GM20000 (cell line): ENCODE measurements around the gene TMPRSS13.
"Not testable (repeated sequence)": the region's sequence is repeated elsewhere in the genome, so short reads cannot be mapped to it uniquely, and the experiment has no call there.

Source experiments
- DNase-seq: peaks from one replicate; pipeline ENCODE4 v3.0.0; 2012; ENCODE audit warnings: low spot score
- TF ChIP-seq, protein P1 (sequence below): IDR thresholded peaks from 2 replicates; pipeline ENCODE4 v1.5.1; 2012; ENCODE audit warnings: mild to moderate bottlenecking, control low read depth; ENCODE audit errors: extremely low read depth, missing control alignments

The TMPRSS13 gene

DNA sequence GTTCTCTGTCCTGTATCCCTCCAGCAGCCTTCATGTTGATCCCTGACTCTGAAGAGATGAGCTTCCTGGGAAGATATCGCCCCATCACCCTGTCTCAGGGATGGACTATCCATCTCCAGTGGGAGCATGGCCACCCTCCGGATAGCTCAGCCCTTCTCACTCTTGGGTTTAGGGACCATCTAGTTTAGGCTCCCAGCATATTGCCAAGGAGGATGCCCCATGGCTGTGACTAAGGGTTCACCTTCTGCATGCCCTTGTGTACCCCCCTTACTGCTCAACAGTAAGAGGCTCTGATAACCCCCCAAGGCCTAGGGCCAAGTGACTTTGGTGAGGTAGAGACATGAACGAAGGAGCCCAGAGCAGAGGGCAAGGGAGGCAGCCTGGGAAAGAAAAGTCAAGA is 1.3 kb downstream of the TMPRSS13 start:
- TF ChIP-seq, protein P1, sequence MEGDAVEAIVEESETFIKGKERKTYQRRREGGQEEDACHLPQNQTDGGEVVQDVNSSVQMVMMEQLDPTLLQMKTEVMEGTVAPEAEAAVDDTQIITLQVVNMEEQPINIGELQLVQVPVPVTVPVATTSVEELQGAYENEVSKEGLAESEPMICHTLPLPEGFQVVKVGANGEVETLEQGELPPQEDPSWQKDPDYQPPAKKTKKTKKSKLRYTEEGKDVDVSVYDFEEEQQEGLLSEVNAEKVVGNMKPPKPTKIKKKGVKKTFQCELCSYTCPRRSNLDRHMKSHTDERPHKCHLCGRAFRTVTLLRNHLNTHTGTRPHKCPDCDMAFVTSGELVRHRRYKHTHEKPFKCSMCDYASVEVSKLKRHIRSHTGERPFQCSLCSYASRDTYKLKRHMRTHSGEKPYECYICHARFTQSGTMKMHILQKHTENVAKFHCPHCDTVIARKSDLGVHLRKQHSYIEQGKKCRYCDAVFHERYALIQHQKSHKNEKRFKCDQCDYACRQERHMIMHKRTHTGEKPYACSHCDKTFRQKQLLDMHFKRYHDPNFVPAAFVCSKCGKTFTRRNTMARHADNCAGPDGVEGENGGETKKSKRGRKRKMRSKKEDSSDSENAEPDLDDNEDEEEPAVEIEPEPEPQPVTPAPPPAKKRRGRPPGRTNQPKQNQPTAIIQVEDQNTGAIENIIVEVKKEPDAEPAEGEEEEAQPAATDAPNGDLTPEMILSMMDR: no peak
- DNase-seq: no peak

DNA sequence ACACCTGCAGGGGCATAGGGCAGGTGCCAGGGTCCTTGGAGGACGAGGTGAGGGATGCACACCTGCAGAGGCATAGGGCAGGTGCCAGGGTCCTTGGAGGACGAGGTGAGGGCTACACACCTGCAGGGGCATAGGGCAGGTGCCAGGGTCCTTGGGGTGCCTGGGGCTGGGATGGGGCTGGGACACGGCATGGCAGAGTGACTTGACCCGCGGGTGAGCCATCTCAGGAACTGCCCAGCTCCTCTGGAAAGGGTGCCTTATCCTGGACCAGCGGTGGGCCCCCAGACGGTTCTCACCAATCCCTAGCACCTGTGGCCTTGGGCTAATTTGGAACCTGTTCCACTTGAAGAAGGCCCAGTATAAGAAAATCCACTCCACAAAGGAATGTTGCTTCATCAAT is 3.0 kb downstream of the TMPRSS13 start:
- not testable (repeated sequence) for DNase-seq

DNA sequence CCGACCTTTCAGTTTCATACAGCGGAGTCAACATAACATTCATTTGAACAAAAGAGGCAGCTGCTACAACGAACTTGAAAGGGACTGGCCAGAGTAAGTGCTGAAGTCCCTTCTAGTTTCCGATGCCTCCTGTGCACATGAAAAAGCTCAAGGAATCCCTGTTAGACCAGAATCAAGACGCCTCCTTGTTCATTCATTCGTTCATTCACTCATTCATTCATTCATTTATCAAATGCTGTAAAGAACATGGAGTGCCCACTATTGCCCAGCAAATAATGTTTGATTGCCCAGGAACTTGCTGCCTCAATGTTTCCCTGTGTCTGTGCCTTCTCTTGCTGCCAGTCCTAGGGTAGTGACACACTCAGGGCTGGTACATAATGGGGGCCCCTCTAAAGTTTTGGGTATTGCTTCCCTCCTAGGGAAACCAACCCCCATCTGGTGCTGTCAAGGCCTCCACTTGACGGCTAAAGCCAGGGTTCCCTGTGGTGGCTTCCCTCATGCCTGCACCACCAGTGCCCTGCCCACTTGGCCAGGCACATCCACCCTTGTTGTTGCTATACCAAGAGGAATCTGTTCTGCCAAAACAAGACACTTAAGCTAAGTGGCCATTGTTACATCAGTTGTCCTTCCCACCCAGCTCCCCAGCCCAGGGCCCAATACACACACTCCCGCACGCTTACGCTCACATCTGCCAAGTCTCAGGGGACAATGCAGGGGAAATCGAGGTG is 3.8 kb downstream of the TMPRSS13 start:
- no peak for DNase-seq
- TF ChIP-seq, protein P1: no peak

DNA sequence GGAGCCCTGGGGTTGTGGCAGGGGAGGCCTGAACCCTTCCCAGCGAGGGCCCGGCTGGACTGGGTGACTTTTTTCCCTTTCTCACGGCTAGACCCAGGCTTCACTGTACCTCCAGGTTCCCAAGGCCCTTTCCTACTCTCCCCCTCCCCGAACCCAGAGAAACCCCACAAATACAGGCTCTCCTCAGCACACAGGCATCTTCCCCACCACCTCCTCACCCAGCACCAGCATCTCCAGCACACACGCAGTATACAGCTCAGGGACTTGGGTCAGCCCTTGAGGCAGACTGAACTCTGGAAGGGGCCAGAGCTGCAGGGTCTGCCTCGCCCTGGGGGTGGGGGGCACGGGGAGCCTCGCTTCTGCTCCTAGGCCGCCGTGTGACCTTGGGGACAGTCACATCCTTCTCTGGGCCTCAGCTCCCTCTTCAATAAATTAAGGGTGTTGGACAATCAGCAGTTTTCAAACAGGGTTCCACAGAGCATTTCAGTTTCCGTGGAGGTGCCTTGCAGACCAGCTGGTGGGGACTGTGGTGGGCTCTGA is 4.5 kb downstream of the TMPRSS13 start:
- TF ChIP-seq, protein P1: no peak
- no peak for DNase-seq

DNA sequence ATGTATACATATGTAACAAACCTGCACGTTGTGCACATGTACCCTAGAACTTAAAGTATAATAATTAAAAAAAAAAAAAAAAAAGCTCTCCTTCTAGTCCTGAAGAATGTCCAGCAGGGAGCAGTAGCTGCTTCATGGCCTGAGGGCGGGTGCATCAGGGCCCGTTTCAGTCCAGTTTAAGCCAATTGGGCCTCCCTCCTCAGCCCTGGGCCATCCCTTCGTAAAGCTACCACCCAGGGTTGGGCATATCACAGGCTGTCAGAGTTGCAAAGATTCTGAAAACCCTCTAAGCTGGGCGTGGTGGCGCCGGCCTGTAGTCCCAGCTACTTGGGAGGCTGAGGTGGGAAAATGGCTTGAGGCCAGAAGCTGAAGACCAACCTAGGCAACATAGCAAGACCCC is 5.4 kb downstream of the TMPRSS13 start:
- no peak for DNase-seq
- TF ChIP-seq, protein P1: no peak

DNA sequence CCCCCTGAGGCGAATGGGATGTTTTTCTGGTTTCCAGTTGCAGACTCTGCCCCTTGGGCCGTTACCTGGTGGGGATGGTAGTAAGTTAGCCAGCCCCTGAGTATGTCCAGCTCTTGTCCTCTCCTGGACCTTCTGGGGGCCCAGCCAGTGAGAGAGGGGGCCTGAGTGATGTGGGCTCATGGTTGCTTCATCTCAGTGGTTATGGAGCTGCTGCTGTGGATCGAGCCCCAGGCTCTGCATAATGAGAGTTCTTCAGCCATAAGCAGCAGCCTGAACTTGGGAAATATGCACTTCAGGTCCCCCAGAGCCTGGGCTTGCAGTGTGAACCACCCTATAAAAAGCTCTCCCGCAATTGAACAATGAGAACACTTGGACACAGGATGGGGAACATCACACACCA is 5.9 kb downstream of the TMPRSS13 start:
- no peak for DNase-seq
- TF ChIP-seq, protein P1: no peak

DNA sequence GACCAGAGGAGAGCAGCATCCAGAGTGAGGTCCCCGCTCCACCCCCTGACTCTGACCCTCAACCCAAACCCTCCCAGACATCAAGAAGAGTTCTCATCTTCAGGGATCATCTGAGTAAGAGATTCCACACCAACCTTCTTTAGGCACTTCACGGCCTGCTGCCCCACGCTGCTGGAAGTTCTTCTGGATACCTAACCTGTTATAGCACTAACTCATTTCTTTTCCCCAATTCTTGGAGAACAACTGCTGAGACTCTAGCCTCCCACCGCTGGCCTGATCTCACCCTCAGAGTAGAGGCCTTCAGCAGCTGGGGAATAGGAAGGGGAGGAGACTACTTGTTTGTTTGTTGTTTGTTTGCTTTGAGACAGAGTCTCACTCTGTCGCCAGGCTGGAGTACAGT is 7.3 kb downstream of the TMPRSS13 start:
- TF ChIP-seq, protein P1: no peak
- DNase-seq: no peak

DNA sequence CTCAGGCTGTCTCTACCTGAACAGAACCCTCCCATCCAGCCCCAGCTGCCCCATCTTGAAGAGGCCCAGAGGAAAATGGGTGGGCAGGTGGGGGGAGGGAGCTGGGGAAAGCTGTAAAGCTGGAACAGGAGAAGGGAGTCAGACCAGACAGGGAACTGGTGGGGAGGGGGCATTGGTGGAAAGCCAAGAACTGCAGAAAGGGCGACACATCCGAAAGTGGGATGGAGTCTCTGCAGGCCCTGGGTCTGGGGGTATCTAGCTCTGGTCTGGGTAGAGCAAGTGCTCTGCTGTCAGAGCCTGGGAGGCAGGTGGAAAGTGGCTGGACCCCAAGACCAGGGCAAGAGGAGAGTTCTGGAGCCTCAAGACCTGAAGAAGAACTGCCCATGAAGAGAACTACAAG is 7.7 kb downstream of the TMPRSS13 start:
- no peak for DNase-seq
- TF ChIP-seq, protein P1: no peak
